Epidermal melanocyte (primary cell): ENCODE data around the gene IGFBP7.

Source experiments
- DNase-seq: peaks from one replicate; pipeline ENCODE4 v3.0.0; 2011; ENCODE audit warnings: low spot score; ENCODE audit not compliant: insufficient read length

IGFBP7 gene

GRCh38 chr4:57043347-57044251 lies 66.6 kb downstream of the IGFBP7 start:
- DNase-seq, result peak; percentile 22

DNA sequence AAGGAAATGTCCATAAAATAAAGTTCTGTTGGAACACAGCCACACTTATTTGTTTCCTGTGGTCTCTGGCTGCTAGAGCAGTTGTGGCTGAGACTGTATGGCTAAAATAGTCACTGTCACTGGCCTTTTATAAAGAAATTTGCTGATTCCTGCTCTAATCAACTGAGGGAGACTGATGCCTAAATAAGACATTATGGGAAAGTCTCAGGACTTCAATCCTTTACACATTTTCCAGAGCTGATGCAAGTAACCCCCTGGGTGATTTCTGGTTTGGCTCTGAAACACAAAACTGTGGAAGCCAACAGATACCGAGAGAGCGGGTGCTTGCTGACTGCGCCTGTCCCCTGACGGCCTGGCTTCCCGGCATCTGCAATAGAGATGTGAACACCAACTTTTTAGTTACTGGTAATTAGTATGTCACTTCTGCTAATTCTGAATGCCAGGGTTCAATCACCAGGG lies 67.4 kb downstream of the IGFBP7 start:
- no peak for DNase-seq

DNA sequence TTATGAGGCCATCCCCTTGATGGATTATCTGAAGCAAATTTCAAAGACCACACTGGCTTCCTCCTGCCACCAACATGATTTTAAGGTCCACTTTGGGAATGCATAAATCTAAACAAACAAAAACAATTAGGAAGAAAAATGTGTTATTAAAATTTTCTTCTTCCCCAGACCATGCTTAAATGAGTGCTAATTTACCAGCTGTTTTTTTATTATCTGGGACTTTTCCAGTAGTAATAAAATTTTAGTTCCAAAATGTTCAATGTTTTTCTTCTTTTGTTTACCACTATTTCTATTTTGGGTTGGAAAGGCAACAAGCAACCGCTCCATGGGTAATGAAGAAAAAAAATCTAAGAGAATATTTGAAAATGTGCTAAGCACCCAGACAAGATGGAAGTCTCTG lies 69.2 kb downstream of the IGFBP7 start:
- DNase-seq, result no peak

DNA sequence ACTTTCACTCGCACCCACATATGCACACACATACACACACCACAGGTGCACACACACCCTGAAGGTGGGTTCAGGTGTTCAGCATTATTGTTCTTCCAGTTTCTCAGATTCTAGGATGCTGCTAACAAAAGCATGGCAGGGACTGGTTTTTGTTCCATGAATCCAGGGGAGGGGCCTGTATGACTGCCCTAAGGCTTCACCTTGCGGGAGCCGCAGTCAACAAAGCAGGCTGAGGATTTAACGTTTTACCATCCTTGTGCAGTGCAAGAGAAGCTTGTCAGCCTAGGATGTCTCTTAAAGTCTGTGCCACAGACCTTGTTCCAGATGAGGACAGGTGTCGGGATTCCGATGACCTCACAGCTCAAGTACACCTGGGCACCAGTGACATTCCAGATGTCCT lies 69.7 kb downstream of the IGFBP7 start:
- no peak for DNase-seq

DNA sequence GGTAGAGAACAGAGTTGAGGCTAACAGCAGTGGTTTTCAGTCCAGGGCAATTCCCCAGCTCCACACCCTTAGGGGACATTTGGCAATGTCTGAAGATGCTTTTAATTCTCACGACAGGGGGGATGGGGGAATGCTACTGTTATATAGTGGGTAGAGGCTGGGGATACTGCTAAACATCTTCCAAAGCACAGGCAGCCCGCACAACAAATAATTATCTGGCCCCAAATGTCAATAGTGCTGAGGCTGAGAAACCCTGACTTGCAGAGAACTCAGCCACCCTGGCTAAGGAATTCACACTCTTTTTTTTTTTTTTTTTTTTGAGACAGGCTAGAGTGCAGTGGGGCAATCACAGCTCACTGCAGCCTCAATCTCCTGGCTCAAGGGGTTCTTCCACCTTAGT lies 70.8 kb downstream of the IGFBP7 start:
- DNase-seq, result no peak

- no peak for DNase-seq
These were observed 72.1 kb downstream of the IGFBP7 start for GRCh38 chr4:57037982-57038604.

DNA sequence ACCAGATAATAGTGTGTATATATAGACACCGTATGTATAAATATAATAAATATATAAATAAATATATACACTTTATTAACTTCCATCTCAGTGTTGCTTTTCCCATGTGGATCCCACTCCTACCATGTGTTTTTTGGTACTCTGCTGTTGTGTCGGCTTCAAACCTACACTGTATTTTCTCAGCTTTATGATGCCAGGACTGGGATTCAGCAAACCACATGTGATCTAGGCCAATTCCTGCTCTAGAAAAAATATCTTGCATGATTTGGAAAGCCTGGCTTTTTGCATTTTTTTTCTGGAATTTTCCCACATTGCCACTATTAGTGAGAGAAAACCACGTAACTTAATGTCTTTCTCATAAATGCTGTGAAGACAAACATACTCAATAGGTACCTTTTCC lies 75.7 kb downstream of the IGFBP7 start:
- DNase-seq, result no peak

GRCh38 chr4:57023104-57023503 lies 87.1 kb downstream of the IGFBP7 start:
- no peak for DNase-seq

DNA sequence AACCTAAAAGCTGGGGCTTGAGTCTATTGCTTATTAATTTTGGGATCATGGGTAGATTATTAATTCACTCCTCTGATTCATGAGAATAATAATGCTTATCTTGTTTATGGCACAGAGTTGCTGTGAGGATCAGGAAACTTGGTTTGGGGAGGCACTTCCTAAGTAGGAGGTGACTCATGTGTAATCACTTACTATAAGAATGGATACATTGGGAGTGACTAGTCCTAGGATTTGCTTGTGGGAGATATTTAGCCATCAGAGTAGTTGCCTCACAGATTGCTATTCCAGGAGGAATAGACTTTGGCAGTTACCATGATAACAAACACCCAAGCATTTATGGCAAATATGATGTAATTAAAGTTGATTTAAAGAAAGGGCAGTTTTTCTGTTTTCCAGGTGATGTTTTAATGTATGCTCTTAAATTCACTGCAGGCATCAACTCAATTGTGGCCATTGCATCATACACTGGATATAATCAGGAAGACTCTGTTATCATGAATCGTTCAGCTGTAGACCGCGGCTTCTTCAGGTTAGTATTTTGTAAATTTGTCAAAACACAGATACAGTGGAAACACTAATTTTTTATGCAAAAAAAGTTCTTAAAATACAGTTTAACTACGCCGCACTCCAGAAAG lies 89.6 kb downstream of the IGFBP7 start:
- DNase-seq, result no peak

- DNase-seq, result no peak
These were observed 91.2 kb downstream of the IGFBP7 start for GRCh38 chr4:57018980-57019379.

DNA sequence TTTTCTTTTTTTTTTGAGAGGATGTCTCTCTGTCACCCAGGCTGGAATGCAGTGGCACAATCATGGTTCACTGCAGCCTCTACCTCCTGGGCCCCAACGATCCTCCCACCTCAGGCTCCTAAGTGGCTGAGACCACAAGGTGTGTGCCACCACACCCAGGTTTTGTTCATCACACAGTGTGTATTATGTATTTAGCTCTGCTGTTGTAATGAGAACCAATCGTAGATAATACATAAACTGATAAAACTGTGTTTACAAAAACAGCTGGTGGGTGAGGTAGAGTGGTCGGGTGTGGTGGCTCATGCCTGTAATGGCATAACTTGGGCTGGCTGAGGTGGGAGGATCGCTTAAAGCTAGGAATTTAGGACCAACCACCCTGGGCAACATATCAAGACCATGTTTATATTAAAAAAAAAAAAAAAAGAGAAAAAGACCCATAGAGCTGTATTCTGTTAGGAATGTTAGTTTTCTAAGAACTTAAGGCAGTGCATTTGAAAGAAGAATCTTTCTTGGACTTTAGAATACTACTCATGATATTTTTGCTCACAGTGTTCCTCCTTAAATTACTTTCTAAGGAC lies 96.6 kb downstream of the IGFBP7 start:
- no peak for DNase-seq

DNA sequence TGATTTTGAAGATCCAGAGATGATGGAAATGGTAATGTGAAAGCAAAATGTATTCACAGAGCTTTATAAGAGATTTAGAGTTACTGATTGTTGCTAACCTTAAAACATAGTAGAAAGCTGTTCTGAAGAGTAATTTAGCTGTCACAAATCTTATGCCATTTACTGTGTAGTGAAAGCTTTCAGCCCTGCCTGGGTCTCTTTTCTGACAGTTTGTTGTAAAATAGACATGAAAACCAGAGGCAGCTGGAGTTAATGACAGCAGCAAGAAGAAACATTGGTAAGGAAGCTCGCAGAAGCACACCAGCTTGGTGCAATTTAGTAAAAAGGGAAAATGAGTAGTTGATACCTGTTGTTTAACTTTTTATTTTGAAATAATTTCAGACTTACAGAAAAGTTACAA lies 110.4 kb downstream of the IGFBP7 start:
- no peak for DNase-seq

DNA sequence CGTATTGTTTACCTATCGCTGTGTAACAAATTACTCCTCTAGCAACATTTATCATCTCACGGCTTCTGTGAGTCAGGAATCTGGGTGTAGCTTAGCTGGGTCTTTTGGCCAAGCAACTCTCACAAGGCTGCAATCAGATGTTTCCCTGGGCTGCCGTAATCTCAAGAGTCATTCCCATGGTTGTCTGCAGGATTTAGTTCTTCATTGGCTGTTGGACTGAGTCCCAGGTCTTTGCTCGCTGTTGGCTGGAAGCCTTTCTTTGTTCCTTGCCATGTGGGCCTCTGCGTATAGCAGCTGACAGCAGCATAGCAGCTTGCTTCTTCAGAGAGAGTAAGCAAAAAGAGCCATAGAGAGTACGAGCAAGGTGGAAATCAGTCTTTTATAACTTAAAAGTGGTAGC lies 114.7 kb downstream of the IGFBP7 start:
- DNase-seq, result no peak

DNA sequence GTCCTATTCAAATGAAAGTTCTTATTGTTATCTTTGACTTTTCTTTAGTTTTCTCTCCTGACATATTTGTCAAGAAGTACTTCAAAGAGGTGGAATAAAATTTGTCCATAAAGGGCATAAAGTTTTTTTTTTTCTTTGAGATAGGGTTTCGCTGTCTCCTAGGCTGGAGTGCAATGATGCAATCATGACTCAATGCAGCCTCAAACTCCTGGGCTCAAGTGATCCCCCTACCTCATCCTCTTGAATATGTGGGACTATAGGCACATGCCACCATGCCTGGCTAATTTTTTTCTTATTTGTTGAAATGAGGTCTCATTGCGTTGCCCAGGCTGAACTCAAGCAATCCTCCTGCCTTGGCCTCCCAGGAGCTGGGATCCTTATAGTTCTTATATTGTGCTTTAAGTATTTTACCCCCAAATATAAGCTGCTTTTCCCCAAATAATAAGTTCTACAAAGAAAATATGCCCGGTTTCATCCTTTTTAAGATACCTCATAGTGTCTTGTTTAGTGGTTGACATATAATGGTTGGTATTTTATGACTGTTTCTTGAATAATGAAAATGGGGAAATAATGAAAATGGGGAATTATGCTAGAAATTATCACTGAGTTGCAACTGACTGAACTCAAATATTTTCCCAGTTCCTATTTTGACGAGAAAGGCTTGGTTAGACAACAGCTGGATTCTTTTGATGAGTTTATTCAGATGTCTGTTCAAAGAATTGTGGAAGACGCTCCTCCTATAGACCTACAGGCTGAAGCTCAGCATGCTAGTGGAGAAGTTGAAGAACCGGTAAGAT lies 119.9 kb downstream of the IGFBP7 start:
- DNase-seq, result no peak

DNA sequence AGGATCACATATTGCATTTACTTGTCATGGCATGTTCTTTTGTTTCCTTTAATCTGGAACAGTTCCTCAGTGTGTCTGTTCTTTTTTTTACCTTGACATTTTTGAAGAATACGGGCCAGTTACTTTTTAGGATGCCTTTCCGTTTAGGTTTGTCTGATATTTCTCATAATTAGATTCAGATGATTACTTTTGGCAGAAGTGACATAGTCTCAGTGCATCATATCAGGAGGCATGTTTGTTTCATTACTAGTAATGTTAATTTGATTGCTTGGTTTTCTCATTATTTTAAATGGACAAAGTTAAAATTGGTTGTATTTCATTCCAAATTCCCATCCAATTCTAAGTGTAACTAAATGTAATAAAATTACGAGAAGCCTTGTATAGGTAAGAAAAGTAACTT lies 123.2 kb downstream of the IGFBP7 start:
- DNase-seq, result no peak

DNA sequence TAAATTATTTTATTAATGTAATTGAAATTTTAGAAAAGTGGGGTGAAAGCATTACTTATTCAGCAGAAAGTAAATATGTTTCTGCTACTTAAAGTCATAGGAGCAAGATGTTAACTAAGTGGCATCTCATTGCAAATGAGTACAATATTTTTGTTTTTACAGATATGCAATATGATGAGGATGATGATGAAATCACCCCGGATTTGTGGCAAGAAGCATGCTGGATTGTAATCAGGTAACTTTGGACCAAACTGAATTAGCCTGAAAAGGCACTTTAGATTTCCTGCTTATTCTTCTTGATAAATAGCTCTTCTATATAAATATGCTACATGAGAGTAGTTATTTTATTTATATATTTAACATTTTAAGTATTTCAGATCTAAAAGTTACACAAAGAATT lies 124.0 kb downstream of the IGFBP7 start:
- DNase-seq, result no peak

- DNase-seq, result no peak
These were observed 128.4 kb downstream of the IGFBP7 start for GRCh38 chr4:56981795-56982201.
